ENCODE data around the gene CYFIP1.

DNA sequence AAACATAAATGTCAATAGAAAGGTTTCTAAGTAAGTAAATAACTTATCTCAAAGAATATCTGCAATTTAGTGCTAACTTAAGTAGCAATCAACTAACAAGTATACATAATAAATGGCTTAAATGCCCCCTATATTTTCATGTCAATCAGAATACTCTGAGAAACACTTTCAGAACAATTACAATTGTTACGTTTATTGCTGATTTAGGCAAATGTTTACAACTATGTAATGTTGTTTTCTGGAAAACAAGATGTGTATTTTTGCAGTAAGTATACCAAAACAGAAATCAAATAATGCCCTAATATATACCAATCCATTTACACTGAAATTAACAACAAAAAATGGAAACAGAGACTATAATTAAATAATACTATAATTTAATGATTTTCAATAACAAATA lies 46.0 kb upstream of the CYFIP1 start:
- TF ChIP-seq POLR2A (IDR thresholded peaks at IDR 0.05; ENCODE audit: extremely low read depth, insufficient read length) = no peak
- TF ChIP-seq, protein P1, sequence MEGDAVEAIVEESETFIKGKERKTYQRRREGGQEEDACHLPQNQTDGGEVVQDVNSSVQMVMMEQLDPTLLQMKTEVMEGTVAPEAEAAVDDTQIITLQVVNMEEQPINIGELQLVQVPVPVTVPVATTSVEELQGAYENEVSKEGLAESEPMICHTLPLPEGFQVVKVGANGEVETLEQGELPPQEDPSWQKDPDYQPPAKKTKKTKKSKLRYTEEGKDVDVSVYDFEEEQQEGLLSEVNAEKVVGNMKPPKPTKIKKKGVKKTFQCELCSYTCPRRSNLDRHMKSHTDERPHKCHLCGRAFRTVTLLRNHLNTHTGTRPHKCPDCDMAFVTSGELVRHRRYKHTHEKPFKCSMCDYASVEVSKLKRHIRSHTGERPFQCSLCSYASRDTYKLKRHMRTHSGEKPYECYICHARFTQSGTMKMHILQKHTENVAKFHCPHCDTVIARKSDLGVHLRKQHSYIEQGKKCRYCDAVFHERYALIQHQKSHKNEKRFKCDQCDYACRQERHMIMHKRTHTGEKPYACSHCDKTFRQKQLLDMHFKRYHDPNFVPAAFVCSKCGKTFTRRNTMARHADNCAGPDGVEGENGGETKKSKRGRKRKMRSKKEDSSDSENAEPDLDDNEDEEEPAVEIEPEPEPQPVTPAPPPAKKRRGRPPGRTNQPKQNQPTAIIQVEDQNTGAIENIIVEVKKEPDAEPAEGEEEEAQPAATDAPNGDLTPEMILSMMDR (IDR thresholded peaks at IDR 0.05; ENCODE audit: low read depth, low read length) = no peak

Measured in NB4 (cell line).